Natural killer cell (primary cell): ENCODE measurements around the gene EXOC4. TPM values are rescaled to one million over a fixed set of nuclear protein-coding genes. Genes with fewer than 3 reads are reported as not detected.

ENCODE experiments used
- ATAC-seq, 3 donors: fragments of 150-1000 bp in 2 of 3; fragments of 200-7000 bp in 1 of 3; cut with Tn5 transposase; 1 replicate in 1 of 3; 2 replicates in 2 of 3; pipeline ENCODE4 v1.10.0; 2021; ENCODE audit warnings: mild to moderate bottlenecking in 2 of 3, moderate library complexity in 2 of 3
- DNase-seq, 2 donors: peaks; one replicate each; pipeline versions ENCODE4 v3.0.0 to v3.0.0-alpha.2; 2013 to 2021; ENCODE audit warnings: mixed read lengths in 1 of 2
- H3K27ac ChIP-seq: one replicate; pipeline ENCODE4 v1.5.1; 2013; ENCODE audit warnings: mild to moderate bottlenecking, low read length
- H3K27me3 ChIP-seq: one replicate; pipeline ENCODE4 v1.6.1; 2013; ENCODE audit warnings: low read length; ENCODE audit not compliant: control insufficient read depth, insufficient read depth
- H3K36me3 ChIP-seq: one replicate; pipeline ENCODE4 v1.6.1; 2013; ENCODE audit warnings: low read length; ENCODE audit not compliant: control insufficient read depth, insufficient read depth
- H3K4me1 ChIP-seq: one replicate; pipeline ENCODE4 v1.6.1; 2013; ENCODE audit warnings: low read length; ENCODE audit not compliant: control insufficient read depth, insufficient read depth
- H3K4me3 ChIP-seq: one replicate; pipeline ENCODE4 v1.5.1; 2013; ENCODE audit warnings: low read length
- H3K9me3 ChIP-seq: one replicate; pipeline ENCODE4 v1.6.1; 2013; ENCODE audit warnings: low read length; ENCODE audit not compliant: control insufficient read depth, insufficient read depth
- H3K27ac Mint-ChIP-seq, 2 donors: one replicate each; pipeline ENCODE4 v1.8.0; 2022; ENCODE audit warnings: mild to moderate bottlenecking in 2 of 2, mixed read lengths in 2 of 2, moderate library complexity in 1 of 2
- H3K27me3 Mint-ChIP-seq, 2 donors: one replicate each; pipeline ENCODE4 v1.8.0; 2022; ENCODE audit warnings: low read depth in 2 of 2, mixed read lengths in 2 of 2
- H3K36me3 Mint-ChIP-seq: one replicate; pipeline ENCODE4 v1.8.0; 2022; ENCODE audit warnings: mixed read lengths
- H3K4me1 Mint-ChIP-seq, 2 donors: one replicate each; pipeline ENCODE4 v1.8.0; 2022; ENCODE audit warnings: mixed read lengths in 2 of 2
- H3K4me3 Mint-ChIP-seq: one replicate; pipeline ENCODE4 v1.8.0; 2022; ENCODE audit warnings: mild to moderate bottlenecking, moderate library complexity, mixed read lengths
- H3K9me3 Mint-ChIP-seq, 2 donors: one replicate each; pipeline ENCODE4 v1.8.0; 2022; ENCODE audit warnings: mixed read lengths in 2 of 2
- CTCF ChIP-seq: fragments of 200-600 bp; IDR thresholded peaks from one replicate; pipeline ENCODE4 v1.8.0; 2022; ENCODE audit warnings: antibody characterized with exemption
- WGBS: methylation state at CpG from one replicate; pipeline ENCODE4 v1.1.7; 2013; ENCODE audit warnings: missing lambda C conversion rate; ENCODE audit not compliant: insufficient coverage; 5-methylcytosine and 5-hydroxymethylcytosine counted together
- intact Hi-C: fragments of 100-400 bp; cut with micrococcal nuclease; formaldehyde crosslinking; loops from one replicate; pipeline ENCODE4 v1.14.2; 2022
- total RNA-seq, 4 donors: library from RNA; stranded (reverse); fragments of 120-200 nt in 1 of 4; gene quantifications; one replicate each; pipeline versions ENCODE4 v1.2.3 to v1.2.4, GENCODE V29; 2013 to 2022

EXOC4 gene
- total RNA-seq, 3 donors from 2014 or later (not counting 1 experiment from before 2014, with no cell fraction given): 105 to 148 (median 123) TPM

- ATAC-seq: no peak
- intact Hi-C loops: no loop called here
- no peak overlapping the region for H3K4me3 ChIP-seq
- H3K27me3 ChIP-seq: no peaks in the 10 kb centered on the region
- Mint-ChIP-seq H3K27ac (no peak overlapping the region), H3K36me3 (no peaks in the 10 kb centered on the region), H3K4me1 (peaks cover 12 to 20% of the 10 kb centered on the region in 2 donors), H3K9me3 (no peaks in the 10 kb centered on the region), H3K27me3 (no peaks in the 10 kb centered on the region), H3K4me3 (no peak overlapping the region)
- TF ChIP-seq CTCF: no peak
- DNase-seq: no peak
- peaks cover 6% of the 10 kb centered on the region for H3K4me1 ChIP-seq
- no peaks in the 10 kb centered on the region for H3K36me3 ChIP-seq
- no peak overlapping the region for H3K27ac ChIP-seq
- H3K9me3 ChIP-seq: no peaks in the 10 kb centered on the region
- WGBS: 96% methylated on average over 2 of the region's 7 CpGs
Measured at GRCh38 chr7:133702078-133702477, 449.2 kb downstream of the EXOC4 start.

GRCh38 chr7:133702960-133703359 lies 450.1 kb downstream of the EXOC4 start:
- Mint-ChIP-seq H3K4me3 (no peak overlapping the region), H3K9me3 (no peaks in the 10 kb centered on the region)

GRCh38 chr7:133703547-133703946 lies 450.7 kb downstream of the EXOC4 start:
- no peak for TF ChIP-seq CTCF
- H3K4me3 ChIP-seq: no peak overlapping the region
- ATAC-seq (no peak), DNase-seq (no peak)
- WGBS: 99% methylated on average over 3 of the region's 4 CpGs
- no peaks in the 10 kb centered on the region for H3K27me3 ChIP-seq
- no peaks in the 10 kb centered on the region for H3K9me3 ChIP-seq
- Mint-ChIP-seq H3K27me3 (no peaks in the 10 kb centered on the region), H3K4me3 (no peak overlapping the region), H3K27ac (no peak overlapping the region), H3K9me3 (no peaks in the 10 kb centered on the region), H3K36me3 (no peaks in the 10 kb centered on the region), H3K4me1 (peaks cover 12 to 19% of the 10 kb centered on the region in 2 donors)
- H3K4me1 ChIP-seq: peaks cover 6% of the 10 kb centered on the region
- H3K27ac ChIP-seq: no peak overlapping the region
- no peaks in the 10 kb centered on the region for H3K36me3 ChIP-seq
- intact Hi-C loops: no loop called here

More at GRCh38 chr7:133702960-133703359, 450.1 kb downstream of the EXOC4 start:
- H3K36me3 Mint-ChIP-seq: no peaks in the 10 kb centered on the region
- no peaks in the 10 kb centered on the region for H3K27me3 Mint-ChIP-seq
- Histone ChIP-seq H3K27ac (no peak overlapping the region), H3K36me3 (no peaks in the 10 kb centered on the region), H3K27me3 (no peaks in the 10 kb centered on the region), H3K4me3 (no peak overlapping the region), H3K4me1 (peaks cover 6% of the 10 kb centered on the region), H3K9me3 (no peaks in the 10 kb centered on the region)
- 100% methylated on average over 1 of the region's 2 CpGs for WGBS
- DNase-seq: no peak
- no peak for ATAC-seq
- intact Hi-C loops: no loop called here
- H3K27ac Mint-ChIP-seq: peak overlapping the region in 1 of 2 donors; percentile 21
- TF ChIP-seq CTCF: no peak
- H3K4me1 Mint-ChIP-seq: peaks cover 12 to 20% of the 10 kb centered on the region in 2 donors

GRCh38 chr7:133704453-133704852 lies 451.6 kb downstream of the EXOC4 start:
- Histone ChIP-seq H3K4me3 (no peak overlapping the region), H3K4me1 (peaks cover 4% of the 10 kb centered on the region), H3K36me3 (no peaks in the 10 kb centered on the region), H3K9me3 (no peaks in the 10 kb centered on the region), H3K27me3 (no peaks in the 10 kb centered on the region), H3K27ac (no peak overlapping the region)
- Mint-ChIP-seq H3K36me3 (no peaks in the 10 kb centered on the region), H3K9me3 (no peaks in the 10 kb centered on the region), H3K27me3 (no peaks in the 10 kb centered on the region), H3K4me3 (no peak overlapping the region), H3K27ac (no peak overlapping the region), H3K4me1 (peaks cover 10 to 18% of the 10 kb centered on the region in 2 donors)
- DNase-seq (no peak), ATAC-seq (no peak)
- WGBS: 96% methylated on average over 2 of the region's 2 CpGs
- intact Hi-C loops: no loop called here
- no peak for TF ChIP-seq CTCF
